GM12873 (cell line): Measurements from ENCODE around the gene DDIAS.

ENCODE experiments used
- CTCF ChIP-seq: IDR thresholded peaks from 2 replicates; pipeline ENCODE4 v1.5.1; 2012; ENCODE audit warnings: low read depth, mild to moderate bottlenecking, moderate library complexity, low read length, control low read depth; ENCODE audit not compliant: insufficient read depth; ENCODE audit errors: missing control alignments

DDIAS gene

DNA sequence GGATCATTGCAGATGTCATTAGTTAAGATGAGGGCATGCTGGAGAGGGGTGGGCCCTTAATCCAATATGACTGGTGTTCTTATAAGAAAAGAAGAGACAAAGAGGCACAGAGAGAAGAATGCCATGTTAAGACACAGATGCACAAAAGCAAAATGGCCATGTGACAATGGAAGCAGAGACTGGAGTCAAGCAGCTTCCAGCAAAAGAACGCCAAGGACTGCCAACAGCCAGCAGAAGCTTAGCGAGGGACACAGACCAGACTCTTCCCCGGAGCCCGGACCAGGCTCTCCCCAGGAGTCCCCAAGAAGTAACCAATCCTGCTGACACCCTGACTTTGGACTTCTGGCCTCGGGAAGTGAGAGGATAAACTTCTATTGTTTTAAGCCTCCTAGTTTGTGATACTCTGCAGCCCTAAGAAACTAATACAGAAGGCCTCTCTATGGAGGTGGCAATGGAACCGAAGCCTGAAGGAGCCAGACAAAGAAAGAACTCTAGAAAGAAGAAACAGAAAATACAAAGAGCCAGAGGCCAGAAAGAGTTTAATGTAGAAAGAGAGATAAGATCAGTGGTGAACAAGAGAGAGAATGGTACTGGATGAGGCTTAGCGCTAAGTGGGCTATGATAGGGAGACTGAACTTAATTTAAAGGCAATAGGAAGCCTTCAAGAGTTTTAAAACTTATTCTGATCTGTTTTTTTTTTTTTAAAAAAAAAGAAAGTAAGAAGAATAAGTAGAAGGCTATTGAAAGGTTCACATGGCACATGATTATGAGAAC lies 29.0 kb upstream of the DDIAS start:
- TF ChIP-seq CTCF = no peak

GRCh38 chr11:82873919-82874333 lies 27.6 kb upstream of the DDIAS start:
- no peak for TF ChIP-seq CTCF

- TF ChIP-seq CTCF = no peak
These were observed 26.7 kb upstream of the DDIAS start for GRCh38 chr11:82874646-82875523.

DNA sequence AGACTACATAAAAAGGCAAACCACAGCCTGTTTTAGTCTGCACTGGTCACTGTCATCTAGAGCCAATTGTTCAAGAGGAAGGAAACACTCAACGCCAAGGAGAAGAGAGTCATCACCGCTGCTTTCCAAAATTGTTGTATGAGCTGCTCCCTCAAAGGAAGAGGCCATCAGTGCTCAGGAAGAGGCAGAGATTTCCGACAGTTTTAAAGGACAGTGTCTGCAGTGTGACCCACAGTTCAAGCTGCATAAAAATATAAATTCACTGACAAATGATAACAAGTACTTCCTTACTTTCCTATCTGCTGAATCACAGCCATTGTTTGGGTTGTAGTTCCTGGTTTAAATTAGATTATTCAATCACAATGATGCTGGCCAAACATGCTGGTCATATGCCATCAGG lies 17.7 kb upstream of the DDIAS start:
- TF ChIP-seq CTCF = no peak

DNA sequence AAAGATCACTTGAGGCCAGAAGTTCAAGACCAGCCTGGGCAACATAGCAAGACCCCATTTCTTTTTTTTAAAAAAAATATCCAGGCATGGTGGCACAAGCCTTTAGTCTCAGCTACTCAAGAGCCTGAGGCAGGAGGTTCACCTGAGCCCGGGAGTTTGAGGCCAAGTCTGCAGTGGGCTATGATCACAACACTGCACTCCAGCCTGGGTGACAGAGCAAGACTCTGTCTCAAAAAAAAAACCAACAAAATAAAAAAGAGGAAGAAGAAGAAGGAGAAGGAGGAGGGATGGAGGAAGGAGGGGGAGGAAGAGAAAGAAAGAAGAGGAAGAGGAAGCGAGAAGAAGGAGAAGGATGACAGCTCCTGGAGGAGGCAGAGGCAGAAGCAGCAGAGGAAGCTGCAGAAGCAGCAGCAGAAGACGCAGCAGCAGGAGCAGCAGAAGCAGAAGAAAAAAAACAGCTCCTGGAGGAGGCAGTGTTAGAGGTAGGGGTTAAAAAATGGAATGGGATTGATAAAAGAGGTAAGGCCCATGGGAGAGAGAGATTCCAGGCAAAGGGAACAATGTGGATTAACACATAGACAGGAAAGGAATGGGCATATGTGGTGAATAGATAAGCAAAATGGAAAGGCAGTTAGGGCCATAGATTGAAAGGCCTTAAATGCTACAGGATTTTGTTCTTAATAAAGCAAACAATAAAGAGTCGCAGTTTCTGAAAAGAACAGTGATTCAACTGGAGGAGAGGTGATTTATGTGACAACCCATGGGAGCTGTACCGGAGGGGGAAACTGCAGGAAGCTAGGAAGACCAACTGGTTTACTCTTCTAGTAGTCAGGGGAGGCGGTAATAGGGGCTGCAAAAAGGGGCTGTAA lies 12.2 kb upstream of the DDIAS start:
- TF ChIP-seq CTCF = no peak

GRCh38 chr11:82890002-82890341 lies 11.6 kb upstream of the DDIAS start:
- TF ChIP-seq CTCF = no peak
